ENCODE results near the gene C2CD5.

- TF ChIP-seq CTCF (IDR thresholded peaks at IDR 0.05) (no peak), EP300 (IDR thresholded peaks at IDR 0.05) (no peak), POLR2A (IDR thresholded peaks at IDR 0.05) (no peak), POLR2AphosphoS5 (IDR thresholded peaks at IDR 0.05) (no peak)
Measured at GRCh38 chr12:22488478-22488877, 55.9 kb downstream of the C2CD5 start.

All from stomach (tissue), 4 donors.